Measurements from ENCODE around the gene EXOC6B.

Gene EXOC6B

GRCh38 chr2:72270556-72271275 is 555.1 kb downstream of the EXOC6B start:
- no peak for TF ChIP-seq EZH2 (IDR thresholded peaks at IDR 0.05; ENCODE audit: borderline replicate concordance, low read depth, low read length, severe bottlenecking)
- no peak for TF ChIP-seq CTCF (IDR thresholded peaks at IDR 0.05; ENCODE audit: borderline replicate concordance, extremely low read depth, low read length, poor library complexity, severe bottlenecking)
- Histone ChIP-seq H3K4me1 (ENCODE audit: insufficient read depth, low read length) (no peaks in the 10 kb centered on the region), H4K20me1 (ENCODE audit: insufficient read depth, low read length) (no peaks in the 10 kb centered on the region), H3K9ac (ENCODE audit: low read depth, low read length) (no peak overlapping the region), H3K36me3 (ENCODE audit: insufficient read depth, low read length) (no peaks in the 10 kb centered on the region), H3K27ac (ENCODE audit: low read length) (no peak overlapping the region), H2AFZ (ENCODE audit: low read depth, low read length) (no peak overlapping the region), H3K4me3 (ENCODE audit: low read depth in 1 of 2, low read length in 2 of 2) (no peak overlapping the region), H3K4me2 (ENCODE audit: insufficient read depth, low read length) (no peak overlapping the region), H3K27me3 (ENCODE audit: insufficient read depth, low read length, poor library complexity) (no peaks in the 10 kb centered on the region), H3K9me3 (ENCODE audit: insufficient read depth, low read length, severe bottlenecking) (no peaks in the 10 kb centered on the region), H3K79me2 (ENCODE audit: insufficient read depth, low read length) (no peaks in the 10 kb centered on the region)
- ATAC-seq (ENCODE audit: insufficient read depth, low read depth): no peak
- no peak for DNase-seq

- Histone ChIP-seq H3K79me2 (ENCODE audit: insufficient read depth, low read length) (no peaks in the 10 kb centered on the region), H3K36me3 (ENCODE audit: insufficient read depth, low read length) (no peaks in the 10 kb centered on the region), H3K27ac (ENCODE audit: low read length) (no peak overlapping the region), H3K9me3 (ENCODE audit: insufficient read depth, low read length, severe bottlenecking) (no peaks in the 10 kb centered on the region), H2AFZ (ENCODE audit: low read depth, low read length) (no peak overlapping the region), H3K4me1 (ENCODE audit: insufficient read depth, low read length) (no peaks in the 10 kb centered on the region), H3K27me3 (ENCODE audit: insufficient read depth, low read length, poor library complexity) (no peaks in the 10 kb centered on the region), H3K9ac (ENCODE audit: low read depth, low read length) (no peak overlapping the region), H3K4me2 (ENCODE audit: insufficient read depth, low read length) (no peak overlapping the region), H3K4me3 (ENCODE audit: low read depth in 1 of 2, low read length in 2 of 2) (no peak overlapping the region), H4K20me1 (ENCODE audit: insufficient read depth, low read length) (no peaks in the 10 kb centered on the region)
- ATAC-seq (ENCODE audit: insufficient read depth, low read depth) (no peak), DNase-seq (no peak)
- TF ChIP-seq CTCF (IDR thresholded peaks at IDR 0.05; ENCODE audit: borderline replicate concordance, extremely low read depth, low read length, poor library complexity, severe bottlenecking) (no peak), EZH2 (IDR thresholded peaks at IDR 0.05; ENCODE audit: borderline replicate concordance, low read depth, low read length, severe bottlenecking) (no peak)
These were observed 562.1 kb downstream of the EXOC6B start for GRCh38 chr2:72263776-72264060.

GRCh38 chr2:72263043-72263775 is 562.6 kb downstream of the EXOC6B start:
- Histone ChIP-seq H2AFZ (ENCODE audit: low read depth, low read length) (no peak overlapping the region), H3K9ac (ENCODE audit: low read depth, low read length) (no peak overlapping the region), H3K36me3 (ENCODE audit: insufficient read depth, low read length) (no peaks in the 10 kb centered on the region), H3K4me1 (ENCODE audit: insufficient read depth, low read length) (no peaks in the 10 kb centered on the region), H3K4me2 (ENCODE audit: insufficient read depth, low read length) (no peak overlapping the region), H4K20me1 (ENCODE audit: insufficient read depth, low read length) (no peaks in the 10 kb centered on the region), H3K79me2 (ENCODE audit: insufficient read depth, low read length) (no peaks in the 10 kb centered on the region), H3K9me3 (ENCODE audit: insufficient read depth, low read length, severe bottlenecking) (no peaks in the 10 kb centered on the region), H3K4me3 (ENCODE audit: low read depth in 1 of 2, low read length in 2 of 2) (no peak overlapping the region), H3K27me3 (ENCODE audit: insufficient read depth, low read length, poor library complexity) (no peaks in the 10 kb centered on the region), H3K27ac (ENCODE audit: low read length) (no peak overlapping the region)
- DNase-seq (no peak), ATAC-seq (ENCODE audit: insufficient read depth, low read depth) (no peak)
- TF ChIP-seq EZH2 (IDR thresholded peaks at IDR 0.05; ENCODE audit: borderline replicate concordance, low read depth, low read length, severe bottlenecking): no peak
- TF ChIP-seq CTCF (IDR thresholded peaks at IDR 0.05; ENCODE audit: borderline replicate concordance, extremely low read depth, low read length, poor library complexity, severe bottlenecking): no peak
